Osteoblast (primary cell): Measurements from ENCODE around the gene C2CD3. TPM values are rescaled to one million over a fixed set of nuclear protein-coding genes. Genes with fewer than 3 reads are reported as not detected.

ENCODE experiments used
- DNase-seq: peaks from one replicate; pipeline ENCODE4 v3.0.0; 2011; ENCODE audit warnings: low spot score, mixed read lengths; ENCODE audit not compliant: insufficient read length; ENCODE audit errors: missing footprints
- H2AFZ ChIP-seq: 2 replicates; pipeline ENCODE4 v1.6.0; 2011; ENCODE audit warnings: mild to moderate bottlenecking, low read length
- H3K27ac ChIP-seq: 2 replicates; pipeline ENCODE4 v1.5.1; 2011; ENCODE audit warnings: mild to moderate bottlenecking, low read depth, low read length, moderate library complexity
- H3K27me3 ChIP-seq: 2 replicates; pipeline ENCODE4 v1.6.0; 2012; ENCODE audit warnings: mild to moderate bottlenecking, control low read depth, inconsistent platforms, low read length, moderate library complexity; ENCODE audit not compliant: insufficient read depth
- H3K36me3 ChIP-seq: 2 replicates; pipeline ENCODE4 v1.5.1; 2011; ENCODE audit warnings: mild to moderate bottlenecking, low read length, control low read depth, moderate library complexity; ENCODE audit not compliant: insufficient read depth
- H3K4me1 ChIP-seq: 2 replicates; pipeline ENCODE4 v1.5.1; 2011; ENCODE audit warnings: mild to moderate bottlenecking, low read length, control low read depth, moderate library complexity; ENCODE audit not compliant: insufficient read depth
- H3K4me2 ChIP-seq: 2 replicates; pipeline ENCODE4 v1.6.0; 2011; ENCODE audit warnings: mild to moderate bottlenecking, low read length; ENCODE audit not compliant: insufficient read depth
- H3K4me3 ChIP-seq: fragments of 200-600 bp; sonication (generic); 3 replicates; pipeline ENCODE4 v1.5.1; 2012; ENCODE audit warnings: mild to moderate bottlenecking, low read length, inconsistent platforms; ENCODE audit not compliant: insufficient read depth
- H3K79me2 ChIP-seq: 2 replicates; pipeline ENCODE4 v1.6.0; 2012; ENCODE audit warnings: mild to moderate bottlenecking, low read length, control low read depth, inconsistent platforms; ENCODE audit not compliant: insufficient read depth
- H3K9me3 ChIP-seq: 2 replicates; pipeline ENCODE4 v1.5.1; 2011; ENCODE audit warnings: low read depth, low read length, control low read depth
- H4K20me1 ChIP-seq: 2 replicates; pipeline ENCODE4 v1.6.0; 2012; ENCODE audit warnings: mild to moderate bottlenecking, low read length, control low read depth; ENCODE audit not compliant: insufficient read depth
- total RNA-seq: library from RNA; depleted of rRNA; stranded (reverse); fragments of >200 nt; gene quantifications from 2 replicates; pipeline ENCODE4 v1.2.3, GENCODE V29; 2012
- TF ChIP-seq, protein P1 (sequence below): IDR thresholded peaks from 2 replicates; pipeline ENCODE4 v1.5.1; 2011; ENCODE audit warnings: mild to moderate bottlenecking, low read depth, low read length, moderate library complexity; ENCODE audit errors: extremely low read depth

C2CD3 gene
- total RNA-seq, 1 donor = 14.1 TPM

DNA sequence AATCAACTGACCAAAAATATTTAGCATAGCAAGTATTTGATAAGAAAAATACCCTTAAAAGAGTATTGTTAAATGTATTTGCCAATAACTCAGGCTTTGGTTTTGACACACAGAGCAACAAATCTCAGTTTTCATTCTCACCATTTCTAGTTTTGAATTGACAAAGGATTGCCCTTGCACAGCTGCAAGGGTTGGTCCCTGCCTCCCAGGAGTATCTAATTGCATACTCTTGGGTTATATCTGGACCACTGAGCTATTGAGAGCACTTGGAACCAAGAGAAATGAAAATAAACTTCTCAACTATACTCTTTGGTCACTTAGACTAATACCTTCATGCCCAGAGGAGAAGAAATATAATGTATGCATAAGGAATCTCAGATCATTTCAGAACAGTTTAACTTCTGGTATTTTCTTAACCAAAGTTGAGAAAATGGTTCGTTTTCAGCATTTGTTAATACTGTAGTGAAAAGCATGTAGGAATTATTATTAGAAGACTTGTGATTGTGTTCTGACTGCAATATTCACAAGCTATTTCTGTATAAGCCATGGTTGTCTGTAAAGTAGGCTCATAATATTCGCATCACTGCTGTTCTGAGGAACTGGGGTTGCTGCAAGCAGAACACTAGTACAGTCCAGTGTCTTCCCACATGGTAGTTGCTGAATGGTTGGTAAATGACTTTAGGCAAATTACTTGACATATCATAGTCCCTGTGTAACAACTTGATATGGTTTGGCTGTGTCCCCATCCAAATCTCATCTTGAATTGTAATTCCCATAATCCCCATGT lies 7.9 kb downstream of the C2CD3 start:
- TF ChIP-seq, protein P1, sequence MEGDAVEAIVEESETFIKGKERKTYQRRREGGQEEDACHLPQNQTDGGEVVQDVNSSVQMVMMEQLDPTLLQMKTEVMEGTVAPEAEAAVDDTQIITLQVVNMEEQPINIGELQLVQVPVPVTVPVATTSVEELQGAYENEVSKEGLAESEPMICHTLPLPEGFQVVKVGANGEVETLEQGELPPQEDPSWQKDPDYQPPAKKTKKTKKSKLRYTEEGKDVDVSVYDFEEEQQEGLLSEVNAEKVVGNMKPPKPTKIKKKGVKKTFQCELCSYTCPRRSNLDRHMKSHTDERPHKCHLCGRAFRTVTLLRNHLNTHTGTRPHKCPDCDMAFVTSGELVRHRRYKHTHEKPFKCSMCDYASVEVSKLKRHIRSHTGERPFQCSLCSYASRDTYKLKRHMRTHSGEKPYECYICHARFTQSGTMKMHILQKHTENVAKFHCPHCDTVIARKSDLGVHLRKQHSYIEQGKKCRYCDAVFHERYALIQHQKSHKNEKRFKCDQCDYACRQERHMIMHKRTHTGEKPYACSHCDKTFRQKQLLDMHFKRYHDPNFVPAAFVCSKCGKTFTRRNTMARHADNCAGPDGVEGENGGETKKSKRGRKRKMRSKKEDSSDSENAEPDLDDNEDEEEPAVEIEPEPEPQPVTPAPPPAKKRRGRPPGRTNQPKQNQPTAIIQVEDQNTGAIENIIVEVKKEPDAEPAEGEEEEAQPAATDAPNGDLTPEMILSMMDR = no peak
- no peak overlapping the region for H3K4me3 ChIP-seq
- peaks cover 17% of the 10 kb centered on the region for H3K36me3 ChIP-seq
- no peak overlapping the region for H3K4me2 ChIP-seq
- H3K27me3 ChIP-seq = no peaks in the 10 kb centered on the region
- DNase-seq = no peak
- no peak overlapping the region for H2AFZ ChIP-seq
- H3K9me3 ChIP-seq = no peaks in the 10 kb centered on the region
- no peaks in the 10 kb centered on the region for H4K20me1 ChIP-seq
- H3K79me2 ChIP-seq = no peaks in the 10 kb centered on the region
- no peaks in the 10 kb centered on the region for H3K4me1 ChIP-seq
- H3K27ac ChIP-seq = no peak overlapping the region

DNA sequence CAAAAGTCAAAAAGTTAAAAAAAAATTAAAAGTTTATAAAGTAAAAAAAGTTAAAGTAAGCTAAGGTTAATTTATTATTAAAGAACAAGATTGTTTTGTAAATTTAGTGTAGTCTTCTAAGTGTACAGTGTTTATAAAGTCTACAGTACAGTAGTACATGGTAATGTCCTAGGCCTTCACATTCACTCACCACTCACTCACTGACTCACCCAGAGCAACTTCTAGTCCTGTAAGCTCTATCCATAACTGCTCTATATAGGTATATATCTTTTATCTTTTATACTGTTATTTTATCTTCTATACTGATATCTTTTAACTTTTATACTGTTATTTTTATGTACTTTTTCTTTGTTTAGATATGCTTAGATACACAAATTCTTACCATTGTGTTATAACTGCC lies 11.2 kb downstream of the C2CD3 start:
- TF ChIP-seq, protein P1 = no peak
- no peaks in the 10 kb centered on the region for H3K9me3 ChIP-seq
- H3K79me2 ChIP-seq = no peaks in the 10 kb centered on the region
- H3K27ac ChIP-seq = no peak overlapping the region
- no peak for DNase-seq
- H3K4me3 ChIP-seq = no peak overlapping the region
- no peak overlapping the region for H3K4me2 ChIP-seq
- H3K27me3 ChIP-seq = no peaks in the 10 kb centered on the region
- H2AFZ ChIP-seq = no peak overlapping the region
- no peaks in the 10 kb centered on the region for H4K20me1 ChIP-seq
- peaks cover 8% of the 10 kb centered on the region for H3K4me1 ChIP-seq
- H3K36me3 ChIP-seq = no peaks in the 10 kb centered on the region

DNA sequence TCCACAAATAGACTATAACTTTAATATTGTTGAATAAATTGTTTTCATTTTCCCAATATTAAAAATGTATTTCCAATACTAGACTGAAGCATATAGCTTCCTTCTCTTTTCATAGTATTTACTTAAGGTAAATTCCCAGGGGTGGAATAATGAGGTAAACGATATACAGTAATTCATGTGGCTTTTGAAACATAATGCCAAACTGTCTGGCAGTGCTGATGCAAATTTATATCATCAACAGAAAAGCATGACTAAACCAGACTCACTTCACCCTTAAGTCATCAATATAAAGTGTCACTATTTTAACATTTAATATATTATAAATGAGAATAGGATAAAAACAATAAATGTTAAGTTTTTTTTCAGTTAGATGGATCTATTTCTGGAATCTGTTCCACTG lies 13.6 kb downstream of the C2CD3 start:
- Histone ChIP-seq H3K9me3 (no peaks in the 10 kb centered on the region), H3K79me2 (no peaks in the 10 kb centered on the region), H3K36me3 (no peaks in the 10 kb centered on the region), H3K27me3 (no peaks in the 10 kb centered on the region), H3K4me1 (peaks cover 10% of the 10 kb centered on the region), H4K20me1 (no peaks in the 10 kb centered on the region), H3K27ac (no peak overlapping the region), H3K4me2 (no peak overlapping the region), H3K4me3 (no peak overlapping the region), H2AFZ (no peak overlapping the region)
- TF ChIP-seq, protein P1 = no peak
- DNase-seq = no peak

DNA sequence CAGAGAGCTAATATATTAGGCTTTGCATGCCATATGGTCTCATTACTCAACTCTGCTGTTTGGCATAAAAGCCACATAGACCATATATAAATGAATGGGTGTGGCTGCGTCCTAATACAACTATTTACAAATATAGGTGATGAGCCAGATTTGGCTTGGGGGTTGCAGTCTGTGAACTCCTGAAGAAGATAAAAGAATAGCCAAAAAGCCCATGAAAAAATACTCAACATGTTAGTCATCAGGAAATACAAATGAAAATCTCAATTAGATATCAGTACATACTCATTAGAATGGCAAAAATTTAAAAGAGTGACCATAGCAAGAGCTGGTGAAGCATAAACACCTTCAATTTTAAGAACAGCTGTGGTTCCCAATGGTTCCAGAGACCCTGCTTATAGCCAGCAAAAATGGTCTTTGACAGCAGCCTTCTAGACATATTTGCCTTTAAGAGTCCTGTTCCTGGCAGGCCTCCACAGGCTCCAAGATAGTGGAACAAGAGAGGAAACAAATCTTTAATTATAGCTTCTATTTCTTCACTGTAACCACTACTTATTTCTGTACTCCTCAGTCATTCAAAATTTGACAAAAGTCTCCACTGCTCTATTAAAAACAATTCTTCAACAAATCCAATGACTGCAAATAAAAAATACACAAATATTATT lies 16.1 kb downstream of the C2CD3 start:
- no peak for DNase-seq
- H3K4me1 ChIP-seq = peaks cover 10% of the 10 kb centered on the region
- no peaks in the 10 kb centered on the region for H3K79me2 ChIP-seq
- no peak overlapping the region for H3K27ac ChIP-seq
- TF ChIP-seq, protein P1 = no peak
- H3K9me3 ChIP-seq = no peaks in the 10 kb centered on the region
- H3K4me2 ChIP-seq = no peak overlapping the region
- H4K20me1 ChIP-seq = no peaks in the 10 kb centered on the region
- no peaks in the 10 kb centered on the region for H3K27me3 ChIP-seq
- H3K4me3 ChIP-seq = no peak overlapping the region
- no peaks in the 10 kb centered on the region for H3K36me3 ChIP-seq
- no peak overlapping the region for H2AFZ ChIP-seq
